Measurements from ENCODE around the gene NCAPD2.
"Not testable (repeated sequence)": the region's sequence is repeated elsewhere in the genome, so short reads cannot be mapped to it uniquely, and the experiment has no call there.

The NCAPD2 gene

GRCh38 chr12:6494968-6495367 is 1.1 kb downstream of the NCAPD2 start:
- DNase-seq, result no peak

- not testable (repeated sequence) for DNase-seq
Measured at GRCh38 chr12:6497291-6497690, 3.4 kb downstream of the NCAPD2 start.

GRCh38 chr12:6500466-6500865 is 6.6 kb downstream of the NCAPD2 start:
- no peak for DNase-seq

- DNase-seq, result no peak
Measured at GRCh38 chr12:6507102-6507998, 13.4 kb downstream of the NCAPD2 start.

GRCh38 chr12:6508087-6508486 is 14.2 kb downstream of the NCAPD2 start:
- DNase-seq, result no peak

GRCh38 chr12:6520186-6520585 is 26.3 kb downstream of the NCAPD2 start:
- no peak for DNase-seq

- no peak for DNase-seq
Measured at GRCh38 chr12:6522193-6522592, 28.3 kb downstream of the NCAPD2 start.

GRCh38 chr12:6523708-6524107 is 29.8 kb downstream of the NCAPD2 start:
- no peak for DNase-seq

- DNase-seq, result no peak
Measured at GRCh38 chr12:6524648-6525047, 30.7 kb downstream of the NCAPD2 start.

- no peak for DNase-seq
Measured at GRCh38 chr12:6526201-6526600, 32.3 kb downstream of the NCAPD2 start.

- no peak for DNase-seq
Measured at GRCh38 chr12:6526766-6527525, 33.0 kb downstream of the NCAPD2 start.

GRCh38 chr12:6527711-6528110 is 33.8 kb downstream of the NCAPD2 start:
- DNase-seq, result no peak

- DNase-seq, result no peak
Measured at GRCh38 chr12:6528539-6529235, 34.8 kb downstream of the NCAPD2 start.

GRCh38 chr12:6529291-6529737 is 35.4 kb downstream of the NCAPD2 start:
- DNase-seq, result no peak

GRCh38 chr12:6530576-6531260 is 36.8 kb downstream of the NCAPD2 start:
- DNase-seq, result no peak

GRCh38 chr12:6532051-6532926 is 38.4 kb downstream of the NCAPD2 start:
- DNase-seq, result peak in 1 of 2 experiments; percentile 15

GRCh38 chr12:6532927-6533652 is 39.2 kb downstream of the NCAPD2 start:
- DNase-seq, result peak in 1 of 2 experiments; percentile 18

GRCh38 chr12:6533653-6533922 is 39.7 kb downstream of the NCAPD2 start:
- DNase-seq, result no peak

- peak; percentile 13 to 78 for DNase-seq
Measured at GRCh38 chr12:6533923-6534694, 40.2 kb downstream of the NCAPD2 start, which contains the start of gene GAPDH. GAPDH (plus strand) TSS chr12:6534517; CDS start chr12:6534833, 316 bp downstream.

- no peak for DNase-seq
Measured at GRCh38 chr12:6534695-6534944, 40.7 kb downstream of the NCAPD2 start.

Measured in cerebellar nuclear complex (tissue), 1 donor.